T-helper 2 cell treated with Interferon-gamma antibody and Interleukin-4, amounts not matched to agents 100 ng/mL and 5 ng/mL, for 36 hours (primary cell): ENCODE results near the gene CNTROB. TPM values are rescaled to one million over a fixed set of nuclear protein-coding genes. Genes with fewer than 3 reads are reported as not detected.

Source experiments
- intact Hi-C: fragments of 100-400 bp; cut with micrococcal nuclease; formaldehyde crosslinking; loops from one replicate; pipeline ENCODE4 v1.15.1; 2023
- total RNA-seq: library from RNA; stranded (reverse); gene quantifications from 2 replicates; pipeline ENCODE4 v1.2.3, GENCODE V29; 2022

CNTROB gene
- total RNA-seq, 1 donor from 2014 or later: 58.1 TPM

DNA sequence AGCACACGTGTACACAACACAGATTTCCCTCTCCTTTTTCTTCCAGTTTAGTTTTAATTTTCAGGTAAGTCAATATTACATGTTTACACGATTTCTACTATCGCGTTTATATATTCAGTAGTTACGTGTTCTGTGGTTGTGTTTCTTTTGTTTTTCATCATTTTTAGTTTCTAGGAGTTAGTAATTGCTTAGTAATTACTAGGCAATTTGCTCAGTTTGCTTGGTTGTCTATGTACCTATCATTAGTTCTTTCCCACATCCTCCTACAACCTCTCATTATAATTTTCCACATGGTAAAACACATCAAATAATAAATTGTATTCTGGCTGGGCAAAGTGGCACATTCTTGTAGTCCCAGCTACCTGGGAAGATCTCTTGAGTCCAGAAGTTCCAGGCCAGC lies 45.8 kb downstream of the CNTROB start:
- intact Hi-C loops: no loop called here

DNA sequence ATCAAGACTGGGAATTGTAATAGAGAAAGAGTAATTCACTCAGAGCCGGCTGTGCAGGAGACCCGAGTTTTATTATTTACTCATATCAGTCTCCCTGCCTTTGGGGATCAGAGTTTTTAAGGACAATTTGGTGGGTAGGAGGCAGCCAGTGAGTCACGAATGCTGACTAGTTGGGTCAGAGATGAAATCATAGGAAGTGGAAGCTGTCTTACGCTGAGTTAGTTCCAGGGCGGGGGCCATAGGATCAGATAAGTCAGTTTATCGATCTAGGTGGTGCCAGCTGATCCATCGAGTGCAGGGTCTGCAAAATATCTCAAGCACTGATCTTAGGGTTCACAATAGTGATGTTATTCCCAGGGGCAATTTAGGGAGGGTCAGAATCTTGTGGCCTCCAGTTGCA lies 50.2 kb downstream of the CNTROB start:
- intact Hi-C loops: no loop called here

DNA sequence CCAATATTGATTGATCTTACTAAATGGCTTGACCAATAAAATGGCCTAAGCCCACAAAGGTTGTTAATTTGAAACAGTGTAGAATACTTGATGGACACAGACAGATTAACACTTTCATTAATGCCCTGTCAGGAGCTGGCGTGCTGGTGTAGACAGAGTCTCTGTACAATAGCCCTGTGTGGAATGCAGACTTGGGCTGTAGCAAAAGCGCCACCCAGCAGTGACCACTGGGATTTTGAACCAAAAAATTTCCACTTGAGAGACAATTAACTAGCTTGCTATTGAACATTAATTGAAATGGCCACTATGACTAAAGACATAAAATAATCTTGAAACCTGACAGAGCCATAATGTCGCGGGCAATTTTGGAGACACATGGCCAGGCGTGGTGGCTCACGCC lies 50.7 kb downstream of the CNTROB start:
- intact Hi-C loops: no loop called here

DNA sequence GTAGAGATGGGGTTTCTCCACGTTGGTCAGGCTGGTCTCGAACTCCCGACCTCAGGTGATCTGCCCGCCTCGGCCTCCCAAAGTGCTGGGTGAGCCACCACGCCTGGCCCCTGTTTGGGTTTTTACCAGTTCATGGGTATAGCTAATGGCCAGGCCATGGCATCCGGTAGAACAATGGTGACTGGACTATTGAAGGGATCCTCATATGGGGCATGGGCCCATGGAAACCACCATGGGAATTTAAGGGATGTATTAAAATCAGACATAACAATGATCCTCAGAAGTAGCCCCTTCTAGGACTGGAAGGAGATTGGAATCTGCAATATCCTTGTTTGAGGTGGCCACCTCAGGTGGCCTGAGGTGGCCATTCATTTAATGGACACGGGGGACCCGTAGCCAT lies 52.9 kb downstream of the CNTROB start:
- intact Hi-C loops: no loop called here

- intact Hi-C loops: no loop called here
These were observed 55.3 kb downstream of the CNTROB start for GRCh38 chr17:7987112-7987893.

DNA sequence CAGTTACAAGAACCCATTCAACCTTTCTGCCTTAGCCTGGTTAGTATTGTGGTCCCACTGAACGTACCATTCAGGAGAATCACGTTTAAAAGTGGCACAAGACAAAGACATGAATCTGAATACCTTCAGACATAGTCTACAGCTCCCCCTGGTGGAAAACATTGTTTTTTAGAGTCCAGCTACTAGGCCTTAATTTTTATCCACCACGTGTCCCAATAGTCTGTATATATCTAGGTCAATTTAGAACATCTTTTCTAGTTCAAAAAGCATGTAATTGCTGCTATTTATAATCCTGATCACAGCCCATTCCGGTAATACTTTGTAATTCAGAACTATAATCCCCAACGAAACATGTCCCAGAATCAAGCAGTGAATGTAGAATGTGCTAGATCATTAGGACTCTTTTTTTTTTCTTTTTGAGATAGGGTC lies 56.8 kb downstream of the CNTROB start:
- intact Hi-C loops: loop anchor here (1.0 to 2.0 kb wide), 4 partner anchors 68 to 166 kb away; no protein-coding TSS in a partner anchor

GRCh38 chr17:7989781-7990655 lies 58.0 kb downstream of the CNTROB start:
- intact Hi-C loops: loop anchor here (1.0 to 5.0 kb wide), 4 partner anchors 58 to 167 kb away; partner anchors contain the start of genes CNTROB, NAA38 and TRAPPC1

GRCh38 chr17:7992516-7992915 lies 60.5 kb downstream of the CNTROB start:
- intact Hi-C loops: loop anchor here (5.0 kb wide), 1 partner anchor 60 kb away; the partner anchor contains the start of genes CNTROB and TRAPPC1

- intact Hi-C loops: loop anchor here (5.0 kb wide), 1 partner anchor 61 kb away; the partner anchor contains the start of genes CNTROB and TRAPPC1
These were observed 60.9 kb downstream of the CNTROB start for GRCh38 chr17:7992924-7993323.

GRCh38 chr17:7993972-7994589 lies 62.1 kb downstream of the CNTROB start:
- intact Hi-C loops: loop anchor here (5.0 kb wide), 1 partner anchor 62 kb away; the partner anchor contains the start of genes CNTROB and TRAPPC1

DNA sequence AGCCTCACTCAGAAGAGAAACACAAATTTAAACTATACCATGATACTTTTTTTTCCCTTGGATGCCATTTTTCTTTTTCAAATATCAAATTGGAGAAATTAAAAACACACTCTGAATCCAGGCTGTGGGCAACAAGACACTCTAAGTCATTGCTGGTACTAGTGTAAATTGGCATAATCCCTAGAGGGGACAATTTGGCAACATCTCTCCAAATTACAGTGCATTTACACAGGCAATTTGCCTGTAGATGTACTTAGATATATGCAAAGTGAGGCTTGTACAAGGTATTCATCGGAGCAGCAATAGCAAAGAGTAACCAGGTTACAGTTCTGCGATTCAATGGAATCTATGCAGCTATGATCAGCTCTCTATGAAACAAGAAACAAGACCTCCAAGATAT lies 63.7 kb downstream of the CNTROB start:
- intact Hi-C loops: no loop called here

DNA sequence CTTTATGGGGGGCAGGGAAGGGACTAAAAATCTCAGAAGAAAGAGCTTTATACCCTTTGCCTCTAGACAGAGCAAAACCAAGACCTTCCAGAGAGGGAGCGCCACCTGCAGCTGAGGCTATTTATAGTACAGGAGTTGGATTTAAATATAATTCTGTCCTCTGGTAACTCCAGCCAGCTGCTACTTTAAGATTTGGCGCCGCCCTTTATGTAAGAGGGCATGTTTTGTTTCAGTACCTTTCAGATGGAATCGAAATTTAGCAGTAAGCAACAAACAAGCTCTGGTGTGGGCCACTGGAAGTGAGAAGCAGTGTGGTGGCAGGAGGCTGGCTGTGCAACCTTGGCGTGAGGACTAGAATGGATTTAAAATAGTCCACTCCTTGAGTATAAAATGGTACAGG lies 65.2 kb downstream of the CNTROB start:
- intact Hi-C loops: no loop called here

Other genes starting within 250 kb of the CNTROB start
- gene TP53, start 244.7 kb upstream of the CNTROB start, total RNA-seq: 195 and 207 TPM in 2 replicates
- gene WRAP53, start 243.7 kb upstream of the CNTROB start, total RNA-seq: 25.9 and 28.9 TPM in 2 replicates
- gene EFNB3, start 227.0 kb upstream of the CNTROB start, total RNA-seq: 0.09 TPM in 1 of 2 replicates, not detected in the other
- gene DNAH2, start 214.5 kb upstream of the CNTROB start, total RNA-seq: not detected in 2 replicates
- 13.8 and 13.9 TPM in 2 replicates for gene KDM6B, start 98.0 kb upstream of the CNTROB start, total RNA-seq
- gene TMEM88, start 77.1 kb upstream of the CNTROB start, total RNA-seq: 0.57 and 0.82 TPM in 2 replicates
- gene NAA38, start 74.6 kb upstream of the CNTROB start, total RNA-seq: 74.9 TPM in 2 replicates
- 7.3 TPM in 2 replicates for gene CYB5D1, start 74.2 kb upstream of the CNTROB start, total RNA-seq
- 212 and 213 TPM in 2 replicates for gene CHD3, start 43.4 kb upstream of the CNTROB start, total RNA-seq
- 3.6 TPM in 2 replicates for gene RNF227, start 15.9 kb upstream of the CNTROB start, total RNA-seq
- gene KCNAB3, start 2.4 kb upstream of the CNTROB start, total RNA-seq: 9.2 and 10.7 TPM in 2 replicates
- gene TRAPPC1, start 260 bp upstream of the CNTROB start, total RNA-seq: 216 and 217 TPM in 2 replicates
- gene GUCY2D, start 70.4 kb downstream of the CNTROB start, total RNA-seq: 0.05 TPM in 1 of 2 replicates, not detected in the other
- not detected in 2 replicates for gene ALOX15B, start 106.9 kb downstream of the CNTROB start, total RNA-seq
- gene ALOX12B, start 155.5 kb downstream of the CNTROB start, total RNA-seq: not detected in 2 replicates
- not detected in 2 replicates for gene ALOXE3, start 186.3 kb downstream of the CNTROB start, total RNA-seq
- gene HES7, start 191.9 kb downstream of the CNTROB start, total RNA-seq: 0.55 and 0.61 TPM in 2 replicates
- gene PER1, start 220.2 kb downstream of the CNTROB start, total RNA-seq: 20.4 and 26.4 TPM in 2 replicates
- 64.6 and 67.0 TPM in 2 replicates for gene VAMP2, start 230.7 kb downstream of the CNTROB start, total RNA-seq
- 26.1 and 26.4 TPM in 2 replicates for gene TMEM107, start 244.2 kb downstream of the CNTROB start, total RNA-seq